Mesenchymal stem cell (in vitro differentiated cells and primary cell): ENCODE data around the gene RNF43.

Source experiments
- DNase-seq: peaks from one replicate; pipeline ENCODE4 v3.0.0-alpha.2; 2013
- H2AFZ ChIP-seq: one replicate; pipeline ENCODE4 v1.6.1; 2013; ENCODE audit warnings: low read depth, mild to moderate bottlenecking, control low read depth, inconsistent platforms, low read length, moderate library complexity
- H2AK5ac ChIP-seq: 2 replicates; pipeline ENCODE4 v1.6.1; 2013; ENCODE audit warnings: low read length, moderate library complexity, mild to moderate bottlenecking, inconsistent platforms; ENCODE audit not compliant: severe bottlenecking
- H2BK120ac ChIP-seq: one replicate; pipeline ENCODE4 v1.6.1; 2013; ENCODE audit warnings: low read depth, mild to moderate bottlenecking, inconsistent platforms, low read length, moderate library complexity
- H2BK12ac ChIP-seq, 2 experiments: one replicate each; pipeline ENCODE4 v1.6.1; 2013; ENCODE audit warnings: inconsistent platforms in 2 of 2, low read length in 2 of 2, mild to moderate bottlenecking in 2 of 2, moderate library complexity in 2 of 2, control low read depth in 1 of 2
- H2BK15ac ChIP-seq: one replicate; pipeline ENCODE4 v1.6.1; 2013; ENCODE audit warnings: mild to moderate bottlenecking, low read depth, inconsistent platforms; ENCODE audit not compliant: poor library complexity, severe bottlenecking
- H2BK5ac ChIP-seq: 2 replicates; pipeline ENCODE4 v1.6.1; 2013; ENCODE audit warnings: low read depth, mild to moderate bottlenecking, low read length, control low read depth, inconsistent platforms; ENCODE audit not compliant: poor library complexity, severe bottlenecking
- H3K14ac ChIP-seq, 2 experiments: one replicate each; pipeline ENCODE4 v1.6.1; 2013; ENCODE audit warnings: inconsistent platforms in 2 of 2, low read length in 2 of 2, control low read depth in 1 of 2, mild to moderate bottlenecking in 1 of 2, moderate library complexity in 1 of 2
- H3K18ac ChIP-seq, 2 experiments: one replicate each; pipeline ENCODE4 v1.6.1; 2013; ENCODE audit warnings: inconsistent platforms in 2 of 2, low read length in 2 of 2, control low read depth in 1 of 2, low read depth in 1 of 2, mild to moderate bottlenecking in 1 of 2
- H3K23ac ChIP-seq, 2 experiments: one replicate each; pipeline ENCODE4 v1.6.1; 2013; ENCODE audit warnings: inconsistent platforms in 2 of 2, low read length in 2 of 2, mild to moderate bottlenecking in 2 of 2, moderate library complexity in 2 of 2, control low read depth in 1 of 2
- H3K27ac ChIP-seq: 2 replicates; pipeline ENCODE4 v1.5.1; 2013; ENCODE audit warnings: mild to moderate bottlenecking, moderate library complexity, low read length, control low read depth, inconsistent platforms; ENCODE audit not compliant: poor library complexity, severe bottlenecking
- H3K27me3 ChIP-seq, 2 experiments: 2 replicates each; pipeline versions ENCODE4 v1.6.1 to v1.7.0; 2013; ENCODE audit warnings: low read length in 2 of 2, mild to moderate bottlenecking in 2 of 2, moderate library complexity in 2 of 2, control low read depth in 1 of 2, inconsistent platforms in 1 of 2; ENCODE audit not compliant: control insufficient read depth in 1 of 2, insufficient read depth in 1 of 2
- H3K36me3 ChIP-seq, 2 experiments: 2 replicates each; pipeline versions ENCODE4 v1.6.1 to v1.7.0; 2013; ENCODE audit warnings: low read length in 2 of 2, control low read depth in 1 of 2, inconsistent platforms in 1 of 2, low read depth in 1 of 2, mild to moderate bottlenecking in 1 of 2; ENCODE audit not compliant: insufficient read depth in 2 of 2, control insufficient read depth in 1 of 2
- H3K4ac ChIP-seq, 2 experiments: one replicate each; pipeline ENCODE4 v1.6.1; 2013; ENCODE audit warnings: inconsistent platforms in 2 of 2, low read length in 2 of 2, mild to moderate bottlenecking in 2 of 2, moderate library complexity in 2 of 2, control low read depth in 1 of 2, low read depth in 1 of 2
- H3K4me1 ChIP-seq: 2 replicates; pipeline ENCODE4 v1.6.1; 2013; ENCODE audit warnings: low read depth, low read length, control low read depth; ENCODE audit not compliant: control insufficient read depth, insufficient read depth
- H3K4me2 ChIP-seq: 2 replicates; pipeline ENCODE4 v1.6.1; 2013; ENCODE audit warnings: low read length, mild to moderate bottlenecking, inconsistent platforms; ENCODE audit not compliant: poor library complexity, severe bottlenecking
- H3K4me3 ChIP-seq, 2 experiments: 2 replicates each; pipeline versions ENCODE4 v1.5.1 to v1.7.0; 2013; ENCODE audit warnings: low read length in 2 of 2, mild to moderate bottlenecking in 2 of 2, control low read depth in 1 of 2, low read depth in 1 of 2; ENCODE audit not compliant: insufficient read depth in 1 of 2
- H3K79me1 ChIP-seq: replicated peaks from 2 replicates; pipeline ENCODE4 v1.6.1; 2013; ENCODE audit warnings: mild to moderate bottlenecking, control low read depth, low read length, inconsistent platforms; ENCODE audit not compliant: poor library complexity, severe bottlenecking
- H3K9ac ChIP-seq: 2 replicates; pipeline ENCODE4 v1.7.0; 2013; ENCODE audit warnings: mild to moderate bottlenecking, low read length, moderate library complexity
- H3K9me3 ChIP-seq: 2 replicates; pipeline ENCODE4 v1.7.0; 2013; ENCODE audit warnings: mild to moderate bottlenecking, low read length; ENCODE audit not compliant: control insufficient read depth
- H4K8ac ChIP-seq: one replicate; pipeline ENCODE4 v1.6.1; 2013; ENCODE audit warnings: inconsistent platforms, mild to moderate bottlenecking, low read length, moderate library complexity
- H4K91ac ChIP-seq: one replicate; pipeline ENCODE4 v1.6.1; 2013; ENCODE audit warnings: mild to moderate bottlenecking, low read length, inconsistent platforms
- WGBS: methylation state at CpG from one replicate; pipeline ENCODE4 v1.1.7; 2013; ENCODE audit warnings: mixed read lengths; 5-methylcytosine and 5-hydroxymethylcytosine counted together

The RNF43 gene

DNA sequence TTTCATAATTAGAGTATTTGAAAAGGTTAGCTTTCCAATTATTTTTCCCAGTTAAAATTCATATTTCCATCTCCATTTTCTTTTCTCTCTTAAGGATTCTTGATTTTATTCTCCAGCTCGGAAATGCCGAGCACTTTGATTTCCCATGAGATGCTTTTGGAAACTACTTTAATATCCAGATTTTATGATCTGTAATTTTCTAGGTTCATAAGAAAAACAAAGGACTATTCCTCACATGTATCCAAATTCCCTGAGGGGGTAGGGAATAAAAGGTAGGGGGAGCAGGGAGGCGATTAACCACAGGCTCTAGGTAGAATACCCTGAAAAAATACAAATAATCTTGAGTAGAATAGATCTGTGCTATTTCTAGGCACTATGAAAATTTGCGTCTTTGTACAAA lies 938 bp downstream of the RNF43 start:
- Histone ChIP-seq H3K4me2 (no peak overlapping the region), H3K9me3 (no peaks in the 10 kb centered on the region), H3K36me3 (no peaks in the 10 kb centered on the region), H2BK15ac (no peak overlapping the region), H3K4me3 (no peak overlapping the region), H3K79me1 (no peaks in the 10 kb centered on the region), H4K8ac (no peak overlapping the region), H3K14ac (no peak overlapping the region), H3K9ac (no peak overlapping the region), H3K4me1 (no peaks in the 10 kb centered on the region), H3K4ac (no peak overlapping the region), H3K27me3 (peaks cover 4 to 10% of the 10 kb centered on the region in 2 experiments), H2BK120ac (no peak overlapping the region), H3K18ac (no peak overlapping the region), H3K27ac (no peak overlapping the region), H4K91ac (no peak overlapping the region), H2BK12ac (no peak overlapping the region), H2AK5ac (no peak overlapping the region), H3K23ac (no peak overlapping the region), H2AFZ (no peak overlapping the region), H2BK5ac (no peak overlapping the region)
- no peak for DNase-seq
- WGBS = no CpG with 5 or more reads among the region's 4 CpGs

DNA sequence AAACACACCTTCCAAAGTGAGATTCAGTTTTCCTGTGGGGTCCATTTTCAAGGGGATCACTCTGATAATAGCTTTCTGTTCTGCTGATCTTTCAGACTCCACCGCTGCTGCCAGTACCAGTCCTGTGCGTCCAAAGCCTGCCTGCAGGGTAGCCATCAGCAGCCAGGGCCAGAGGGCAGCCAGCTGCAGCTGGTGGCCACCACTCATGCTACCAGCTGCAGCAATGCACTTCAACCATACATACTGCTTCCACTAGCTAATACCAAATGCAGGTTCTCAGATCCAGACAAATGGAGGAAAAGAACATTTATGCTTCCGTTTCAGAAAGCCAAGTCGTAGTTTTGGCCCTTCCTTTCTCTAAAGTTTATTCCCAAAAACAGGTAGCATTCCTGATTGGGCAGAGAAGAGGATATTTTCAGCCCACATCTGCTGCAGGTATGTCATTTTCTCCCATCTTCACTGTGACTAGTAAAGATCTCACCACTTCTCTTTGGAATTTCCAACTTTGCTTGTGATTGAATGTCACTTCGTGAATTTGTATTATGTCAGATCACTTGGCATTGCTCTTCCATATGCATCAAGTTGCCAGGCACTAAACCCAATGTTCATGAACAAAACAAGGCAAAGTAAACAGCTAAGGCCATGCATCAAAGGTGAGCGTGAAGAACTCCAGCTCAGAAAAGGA lies 1.8 kb downstream of the RNF43 start:
- Histone ChIP-seq H3K9me3 (no peaks in the 10 kb centered on the region), H2AFZ (no peak overlapping the region), H3K27ac (no peak overlapping the region), H4K8ac (no peak overlapping the region), H4K91ac (no peak overlapping the region), H2BK15ac (no peak overlapping the region), H2BK12ac (no peak overlapping the region), H2AK5ac (no peak overlapping the region), H2BK120ac (no peak overlapping the region), H3K4me3 (peak overlapping the region in 1 of 2 experiments; percentile 9), H2BK5ac (no peak overlapping the region), H3K27me3 (peaks cover 4 to 7% of the 10 kb centered on the region in 2 experiments), H3K14ac (no peak overlapping the region), H3K23ac (no peak overlapping the region), H3K36me3 (no peaks in the 10 kb centered on the region), H3K9ac (no peak overlapping the region), H3K4me1 (no peaks in the 10 kb centered on the region), H3K18ac (no peak overlapping the region), H3K4ac (no peak overlapping the region), H3K4me2 (no peak overlapping the region), H3K79me1 (no peaks in the 10 kb centered on the region)
- DNase-seq = no peak
- 82% methylated on average over 6 of the region's 6 CpGs for WGBS

DNA sequence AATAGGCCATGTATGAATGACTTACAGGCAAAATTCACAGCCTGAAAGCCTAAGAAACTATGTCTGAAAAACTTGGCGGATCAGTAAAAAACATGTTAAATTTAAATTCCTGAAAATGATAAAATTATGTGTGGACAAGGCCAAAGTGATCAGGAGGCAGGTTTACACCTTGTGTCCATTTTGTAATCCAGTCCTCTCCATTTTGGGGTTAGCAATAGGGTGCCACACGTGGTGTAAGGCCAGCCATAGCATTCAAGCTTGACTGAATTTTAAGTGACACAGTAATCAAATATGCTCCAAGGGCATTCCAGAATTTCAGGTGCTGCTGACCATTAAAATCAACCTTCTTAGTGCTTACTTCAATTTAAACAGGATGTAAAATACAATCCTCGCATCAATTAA lies 2.7 kb downstream of the RNF43 start:
- H4K91ac ChIP-seq = no peak overlapping the region
- H2BK12ac ChIP-seq = no peak overlapping the region
- no peak overlapping the region for H2BK120ac ChIP-seq
- no peak overlapping the region for H3K4me3 ChIP-seq
- 60% methylated on average over 2 of the region's 3 CpGs for WGBS
- H2BK5ac ChIP-seq = no peak overlapping the region
- no peak overlapping the region for H2BK15ac ChIP-seq
- H3K9ac ChIP-seq = no peak overlapping the region
- H3K36me3 ChIP-seq = no peaks in the 10 kb centered on the region
- peak overlapping the region; percentile 10 for H3K4me2 ChIP-seq
- H3K4ac ChIP-seq = no peak overlapping the region
- H3K27ac ChIP-seq = no peak overlapping the region
- H4K8ac ChIP-seq = no peak overlapping the region
- no peak overlapping the region for H2AFZ ChIP-seq
- no peaks in the 10 kb centered on the region for H3K79me1 ChIP-seq
- no peak overlapping the region for H3K18ac ChIP-seq
- H3K23ac ChIP-seq = no peak overlapping the region
- H3K27me3 ChIP-seq = peaks cover 0 to 4% of the 10 kb centered on the region in 2 experiments
- H3K9me3 ChIP-seq = no peaks in the 10 kb centered on the region
- no peak overlapping the region for H2AK5ac ChIP-seq
- H3K14ac ChIP-seq = no peak overlapping the region
- H3K4me1 ChIP-seq = no peaks in the 10 kb centered on the region
- no peak for DNase-seq

DNA sequence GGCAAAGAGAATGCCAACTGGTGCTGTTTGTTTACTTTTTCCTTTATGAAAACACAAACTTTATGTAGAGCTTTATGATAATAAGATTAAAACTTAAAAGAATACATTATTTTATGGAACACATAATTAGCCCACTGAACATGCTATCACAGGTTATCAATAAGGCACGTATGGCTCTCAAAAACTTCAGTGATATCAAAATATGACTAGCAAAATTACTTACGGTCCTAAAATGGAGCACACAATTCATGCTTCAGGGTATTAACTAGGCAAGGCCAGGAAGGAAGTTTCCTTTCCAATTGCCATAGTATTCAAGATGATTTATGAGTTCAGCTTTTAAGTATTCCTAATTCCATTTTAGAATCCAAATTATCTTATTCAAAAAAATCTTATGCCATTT lies 3.6 kb downstream of the RNF43 start:
- Histone ChIP-seq H3K23ac (no peak overlapping the region), H3K27ac (no peak overlapping the region), H3K79me1 (no peaks in the 10 kb centered on the region), H2BK15ac (no peak overlapping the region), H2BK120ac (no peak overlapping the region), H3K18ac (no peak overlapping the region), H2AFZ (no peak overlapping the region), H3K27me3 (peaks cover 0 to 4% of the 10 kb centered on the region in 2 experiments), H3K4ac (no peak overlapping the region), H2AK5ac (no peak overlapping the region), H2BK12ac (no peak overlapping the region), H3K36me3 (no peaks in the 10 kb centered on the region), H2BK5ac (no peak overlapping the region), H3K14ac (no peak overlapping the region), H3K4me2 (no peak overlapping the region), H4K91ac (no peak overlapping the region), H3K4me1 (no peaks in the 10 kb centered on the region), H4K8ac (no peak overlapping the region), H3K4me3 (no peak overlapping the region), H3K9ac (no peak overlapping the region), H3K9me3 (no peaks in the 10 kb centered on the region)
- 89% methylated on average over 2 of the region's 2 CpGs for WGBS
- no peak for DNase-seq
